ENCODE measurements around the gene STXBP5.
A peak's percentile ranks its signal among the peaks of the same experiment; 100 is the strongest.

Gene STXBP5

GRCh38 chr6:147226877-147227276, 22.7 kb downstream of the STXBP5 start:
- Histone ChIP-seq H3K27ac (ENCODE audit: low read depth, low read length) (no peak overlapping the region), H2AK5ac (ENCODE audit: low read length) (no peak overlapping the region), H3K36me3 (ENCODE audit: control insufficient read depth, insufficient read depth, low read length) (no peaks in the 10 kb centered on the region), H2BK120ac (ENCODE audit: low read depth, low read length) (no peak overlapping the region), H4K8ac (ENCODE audit: low read depth, low read length) (no peak overlapping the region), H3K56ac (ENCODE audit: low read length) (no peak overlapping the region), H3K79me2 (ENCODE audit: control insufficient read depth, insufficient read depth, low read length) (no peaks in the 10 kb centered on the region), H3K79me1 (ENCODE audit: low read length) (no peaks in the 10 kb centered on the region), H3K4me2 (ENCODE audit: low read length) (no peak overlapping the region), H3K27me3 (ENCODE audit: insufficient read depth, low read length, poor library complexity) (no peaks in the 10 kb centered on the region), H2BK15ac (replicated peaks; ENCODE audit: low read depth) (no peak overlapping the region), H3K23ac (ENCODE audit: low read length) (no peak overlapping the region), H3K4me1 (ENCODE audit: control insufficient read depth, low read depth, low read length) (peaks cover 3% of the 10 kb centered on the region), H3K4ac (ENCODE audit: low read depth, low read length) (no peak overlapping the region), H4K5ac (ENCODE audit: low read length) (no peak overlapping the region), H3K9ac (ENCODE audit: low read length) (no peak overlapping the region), H3K4me3 (ENCODE audit: low read length) (no peak overlapping the region), H2BK5ac (ENCODE audit: low read length) (no peak overlapping the region), H3K18ac (ENCODE audit: low read length) (no peak overlapping the region)
- no peak for DNase-seq
- WGBS (ENCODE audit: extremely low coverage, insufficient coverage, low lambda C conversion rate): no CpG with 5 or more reads among the region's 1 CpG

- Histone ChIP-seq H3K4me3 (ENCODE audit: low read length) (no peak overlapping the region), H3K4me1 (ENCODE audit: control insufficient read depth, low read depth, low read length) (no peaks in the 10 kb centered on the region), H3K27ac (ENCODE audit: low read depth, low read length) (no peak overlapping the region)
Observed at GRCh38 chr6:147227770-147228320, 23.6 kb downstream of the STXBP5 start.

GRCh38 chr6:147231589-147231988, 27.4 kb downstream of the STXBP5 start:
- H3K4me3 ChIP-seq (ENCODE audit: low read length): no peak overlapping the region
- H4K8ac ChIP-seq (ENCODE audit: low read depth, low read length): no peak overlapping the region
- no peak overlapping the region for H3K56ac ChIP-seq (ENCODE audit: low read length)
- no peak for DNase-seq
- WGBS (ENCODE audit: extremely low coverage, insufficient coverage, low lambda C conversion rate): no CpG with 5 or more reads among the region's 1 CpG
- no peak overlapping the region for H2AK5ac ChIP-seq (ENCODE audit: low read length)
- no peak overlapping the region for H3K9ac ChIP-seq (ENCODE audit: low read length)
- no peak overlapping the region for H3K18ac ChIP-seq (ENCODE audit: low read length)
- no peaks in the 10 kb centered on the region for H3K79me1 ChIP-seq (ENCODE audit: low read length)
- no peak overlapping the region for H3K4me2 ChIP-seq (ENCODE audit: low read length)
- H3K4ac ChIP-seq (ENCODE audit: low read depth, low read length): no peak overlapping the region
- no peak overlapping the region for H2BK120ac ChIP-seq (ENCODE audit: low read depth, low read length)
- H3K27me3 ChIP-seq (ENCODE audit: insufficient read depth, low read length, poor library complexity): no peaks in the 10 kb centered on the region
- H3K27ac ChIP-seq (ENCODE audit: low read depth, low read length): no peak overlapping the region
- no peaks in the 10 kb centered on the region for H3K36me3 ChIP-seq (ENCODE audit: control insufficient read depth, insufficient read depth, low read length)
- H3K23ac ChIP-seq (ENCODE audit: low read length): no peak overlapping the region
- no peak overlapping the region for H2BK15ac ChIP-seq (replicated peaks; ENCODE audit: low read depth)
- H3K4me1 ChIP-seq (ENCODE audit: control insufficient read depth, low read depth, low read length): no peaks in the 10 kb centered on the region
- no peak overlapping the region for H4K5ac ChIP-seq (ENCODE audit: low read length)
- H3K79me2 ChIP-seq (ENCODE audit: control insufficient read depth, insufficient read depth, low read length): no peaks in the 10 kb centered on the region
- H2BK5ac ChIP-seq (ENCODE audit: low read length): no peak overlapping the region

More at GRCh38 chr6:147227770-147228320, 23.6 kb downstream of the STXBP5 start:
- Histone ChIP-seq H2AK5ac (ENCODE audit: low read length) (no peak overlapping the region), H2BK120ac (ENCODE audit: low read depth, low read length) (no peak overlapping the region), H3K36me3 (ENCODE audit: control insufficient read depth, insufficient read depth, low read length) (no peaks in the 10 kb centered on the region), H4K5ac (ENCODE audit: low read length) (no peak overlapping the region), H3K4me2 (ENCODE audit: low read length) (no peak overlapping the region), H3K56ac (ENCODE audit: low read length) (no peak overlapping the region), H3K23ac (ENCODE audit: low read length) (no peak overlapping the region), H3K18ac (ENCODE audit: low read length) (no peak overlapping the region), H2BK15ac (replicated peaks; ENCODE audit: low read depth) (no peak overlapping the region), H3K9ac (ENCODE audit: low read length) (no peak overlapping the region), H2BK5ac (ENCODE audit: low read length) (no peak overlapping the region), H3K4ac (ENCODE audit: low read depth, low read length) (no peak overlapping the region), H3K79me2 (ENCODE audit: control insufficient read depth, insufficient read depth, low read length) (no peaks in the 10 kb centered on the region), H4K8ac (ENCODE audit: low read depth, low read length) (no peak overlapping the region), H3K27me3 (ENCODE audit: insufficient read depth, low read length, poor library complexity) (no peaks in the 10 kb centered on the region), H3K79me1 (ENCODE audit: low read length) (no peaks in the 10 kb centered on the region)
- WGBS (ENCODE audit: extremely low coverage, insufficient coverage, low lambda C conversion rate): no CpG with 5 or more reads among the region's 1 CpG
- DNase-seq: peak; percentile 9

DNA sequence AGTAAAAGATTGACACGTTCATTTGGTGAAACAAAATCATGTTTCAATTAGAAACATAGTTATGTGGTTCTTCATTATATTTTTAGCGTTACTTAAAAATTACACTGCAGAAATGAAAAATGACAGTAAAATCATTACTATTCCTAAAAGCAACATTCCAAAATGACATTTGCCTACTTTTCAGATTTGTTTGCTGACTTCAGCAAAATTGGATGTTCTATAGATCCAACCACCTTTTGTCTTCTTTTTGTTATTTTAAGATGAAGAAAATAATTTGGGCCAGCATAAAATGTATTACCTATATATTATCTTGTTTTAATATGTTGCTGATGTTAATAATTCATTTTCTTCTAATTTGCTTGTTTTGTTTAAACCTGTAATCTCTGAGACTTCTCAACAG, 30.5 kb downstream of the STXBP5 start:
- Histone ChIP-seq H3K18ac (ENCODE audit: low read length) (no peak overlapping the region), H2AK5ac (ENCODE audit: low read length) (no peak overlapping the region), H3K79me1 (ENCODE audit: low read length) (no peaks in the 10 kb centered on the region), H3K56ac (ENCODE audit: low read length) (no peak overlapping the region), H3K79me2 (ENCODE audit: control insufficient read depth, insufficient read depth, low read length) (no peaks in the 10 kb centered on the region), H3K27me3 (ENCODE audit: insufficient read depth, low read length, poor library complexity) (no peaks in the 10 kb centered on the region), H3K4me2 (ENCODE audit: low read length) (no peak overlapping the region), H4K8ac (ENCODE audit: low read depth, low read length) (no peak overlapping the region), H3K27ac (ENCODE audit: low read depth, low read length) (no peak overlapping the region), H3K9ac (ENCODE audit: low read length) (no peak overlapping the region), H2BK15ac (replicated peaks; ENCODE audit: low read depth) (no peak overlapping the region), H4K5ac (ENCODE audit: low read length) (no peak overlapping the region), H3K4me1 (ENCODE audit: control insufficient read depth, low read depth, low read length) (no peaks in the 10 kb centered on the region), H3K4me3 (ENCODE audit: low read length) (no peak overlapping the region), H2BK120ac (ENCODE audit: low read depth, low read length) (no peak overlapping the region), H3K4ac (ENCODE audit: low read depth, low read length) (no peak overlapping the region), H2BK5ac (ENCODE audit: low read length) (no peak overlapping the region), H3K23ac (ENCODE audit: low read length) (no peak overlapping the region), H3K36me3 (ENCODE audit: control insufficient read depth, insufficient read depth, low read length) (no peaks in the 10 kb centered on the region)
- WGBS (ENCODE audit: extremely low coverage, insufficient coverage, low lambda C conversion rate): no CpG with 5 or more reads among the region's 2 CpGs
- no peak for DNase-seq

GRCh38 chr6:147238164-147238563, 33.9 kb downstream of the STXBP5 start:
- H3K4ac ChIP-seq (ENCODE audit: low read depth, low read length): no peak overlapping the region
- no peak for DNase-seq
- no peak overlapping the region for H2BK15ac ChIP-seq (replicated peaks; ENCODE audit: low read depth)
- no peaks in the 10 kb centered on the region for H3K79me2 ChIP-seq (ENCODE audit: control insufficient read depth, insufficient read depth, low read length)
- H3K4me2 ChIP-seq (ENCODE audit: low read length): no peak overlapping the region
- no peaks in the 10 kb centered on the region for H3K27me3 ChIP-seq (ENCODE audit: insufficient read depth, low read length, poor library complexity)
- no peaks in the 10 kb centered on the region for H3K79me1 ChIP-seq (ENCODE audit: low read length)
- no peaks in the 10 kb centered on the region for H3K4me1 ChIP-seq (ENCODE audit: control insufficient read depth, low read depth, low read length)
- H2BK120ac ChIP-seq (ENCODE audit: low read depth, low read length): no peak overlapping the region
- H3K56ac ChIP-seq (ENCODE audit: low read length): no peak overlapping the region
- no peak overlapping the region for H4K5ac ChIP-seq (ENCODE audit: low read length)
- WGBS (ENCODE audit: extremely low coverage, insufficient coverage, low lambda C conversion rate): no CpG with 5 or more reads among the region's 3 CpGs
- no peak overlapping the region for H3K23ac ChIP-seq (ENCODE audit: low read length)
- H3K4me3 ChIP-seq (ENCODE audit: low read length): no peak overlapping the region
- no peak overlapping the region for H3K18ac ChIP-seq (ENCODE audit: low read length)
- no peak overlapping the region for H3K9ac ChIP-seq (ENCODE audit: low read length)
- no peak overlapping the region for H4K8ac ChIP-seq (ENCODE audit: low read depth, low read length)
- no peak overlapping the region for H2AK5ac ChIP-seq (ENCODE audit: low read length)
- H2BK5ac ChIP-seq (ENCODE audit: low read length): no peak overlapping the region
- H3K36me3 ChIP-seq (ENCODE audit: control insufficient read depth, insufficient read depth, low read length): no peaks in the 10 kb centered on the region
- no peak overlapping the region for H3K27ac ChIP-seq (ENCODE audit: low read depth, low read length)

DNA sequence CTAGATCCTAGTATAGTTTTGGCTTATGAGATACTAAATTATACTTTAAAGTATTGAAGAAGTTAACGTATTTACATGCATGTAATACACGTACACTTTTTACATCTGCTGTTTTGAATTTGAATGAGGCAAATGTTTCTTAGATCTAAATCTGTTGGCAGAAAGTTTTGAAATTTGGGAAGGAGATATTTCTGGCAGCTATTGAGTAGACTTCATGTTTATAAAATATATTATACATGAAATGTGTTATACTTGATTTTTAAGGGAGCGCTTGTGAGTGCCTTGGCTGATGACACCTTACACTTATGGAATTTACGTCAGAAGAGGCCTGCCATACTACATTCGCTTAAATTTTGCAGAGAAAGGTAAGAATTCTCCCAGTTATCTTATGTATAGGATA, 34.7 kb downstream of the STXBP5 start:
- Histone ChIP-seq H4K8ac (ENCODE audit: low read depth, low read length) (no peak overlapping the region), H3K9ac (ENCODE audit: low read length) (no peak overlapping the region), H3K27me3 (ENCODE audit: insufficient read depth, low read length, poor library complexity) (no peaks in the 10 kb centered on the region), H3K27ac (ENCODE audit: low read depth, low read length) (no peak overlapping the region), H4K5ac (ENCODE audit: low read length) (no peak overlapping the region), H3K4me1 (ENCODE audit: control insufficient read depth, low read depth, low read length) (no peaks in the 10 kb centered on the region), H3K56ac (ENCODE audit: low read length) (no peak overlapping the region), H3K4ac (ENCODE audit: low read depth, low read length) (no peak overlapping the region), H3K18ac (ENCODE audit: low read length) (no peak overlapping the region), H2AK5ac (ENCODE audit: low read length) (no peak overlapping the region), H3K4me2 (ENCODE audit: low read length) (no peak overlapping the region), H3K36me3 (ENCODE audit: control insufficient read depth, insufficient read depth, low read length) (no peaks in the 10 kb centered on the region), H2BK15ac (replicated peaks; ENCODE audit: low read depth) (no peak overlapping the region), H2BK5ac (ENCODE audit: low read length) (no peak overlapping the region), H3K4me3 (ENCODE audit: low read length) (no peak overlapping the region), H3K23ac (ENCODE audit: low read length) (no peak overlapping the region), H2BK120ac (ENCODE audit: low read depth, low read length) (no peak overlapping the region), H3K79me1 (ENCODE audit: low read length) (no peaks in the 10 kb centered on the region), H3K79me2 (ENCODE audit: control insufficient read depth, insufficient read depth, low read length) (no peaks in the 10 kb centered on the region)
- no CpG with 5 or more reads among the region's 5 CpGs for WGBS (ENCODE audit: extremely low coverage, insufficient coverage, low lambda C conversion rate)
- DNase-seq: no peak

All from mesendoderm (in vitro differentiated cells).